NCI-H1417 treated with DMSO at 0.1 percent for 48 hours (cell line): ENCODE results near the gene AKR1B15.
"Not testable (repeated sequence)": the region's sequence is repeated elsewhere in the genome, so short reads cannot be mapped to it uniquely, and the experiment has no call there.

ENCODE experiments used
- DNase-seq: peaks from one replicate; lab custom pipeline; 2025; lab: John Stamatoyannopoulos, UW

The AKR1B15 gene

DNA sequence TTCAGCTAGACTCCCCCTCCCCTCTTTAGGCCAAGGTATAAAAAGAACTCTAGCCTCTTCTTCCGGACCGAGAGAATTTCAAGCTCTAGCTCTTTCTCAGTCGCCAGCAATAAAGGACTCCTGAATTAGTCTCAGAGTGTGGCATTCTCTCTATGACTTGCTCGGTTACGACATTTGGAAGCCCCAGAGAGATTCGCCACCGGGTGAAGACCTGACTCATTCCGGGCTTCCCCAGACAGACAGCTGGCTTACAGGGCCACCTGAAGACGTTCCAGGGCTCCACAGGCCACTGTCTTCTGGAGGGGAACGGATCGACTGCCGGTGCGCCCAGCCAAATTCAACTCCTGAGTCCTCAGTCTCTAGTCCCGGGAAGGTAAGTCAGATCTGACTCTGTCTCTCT, at the start of gene AKR1B15:
Gene AKR1B15, plus strand, starts transcription at position 234 of the 400 bp plus-strand sequence. CDS start 15,510 bp downstream, outside the sequence.
- no peak for DNase-seq

- DNase-seq, result no peak
Observed at GRCh38 chr7:134500406-134500805, 48.5 kb upstream of the AKR1B15 start.

DNA sequence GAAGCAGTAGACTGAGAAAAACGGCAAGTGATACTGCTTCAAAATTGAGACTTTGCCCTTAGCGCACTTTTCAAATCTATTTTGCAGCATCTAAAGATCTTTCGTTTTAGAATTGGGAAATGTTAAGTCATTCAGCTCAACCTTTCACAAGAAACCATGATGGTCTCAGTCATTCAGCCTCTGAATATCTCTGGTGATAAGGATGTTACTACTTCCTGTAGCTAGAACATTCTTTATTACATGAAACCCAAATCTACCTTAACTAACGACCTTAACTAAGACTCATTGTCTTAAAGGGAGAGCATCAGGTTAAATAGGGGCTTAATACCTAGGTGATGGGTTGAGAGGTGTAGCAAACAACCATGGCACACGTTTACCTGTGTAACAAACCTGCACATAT, 47.9 kb upstream of the AKR1B15 start:
- DNase-seq, result no peak

DNA sequence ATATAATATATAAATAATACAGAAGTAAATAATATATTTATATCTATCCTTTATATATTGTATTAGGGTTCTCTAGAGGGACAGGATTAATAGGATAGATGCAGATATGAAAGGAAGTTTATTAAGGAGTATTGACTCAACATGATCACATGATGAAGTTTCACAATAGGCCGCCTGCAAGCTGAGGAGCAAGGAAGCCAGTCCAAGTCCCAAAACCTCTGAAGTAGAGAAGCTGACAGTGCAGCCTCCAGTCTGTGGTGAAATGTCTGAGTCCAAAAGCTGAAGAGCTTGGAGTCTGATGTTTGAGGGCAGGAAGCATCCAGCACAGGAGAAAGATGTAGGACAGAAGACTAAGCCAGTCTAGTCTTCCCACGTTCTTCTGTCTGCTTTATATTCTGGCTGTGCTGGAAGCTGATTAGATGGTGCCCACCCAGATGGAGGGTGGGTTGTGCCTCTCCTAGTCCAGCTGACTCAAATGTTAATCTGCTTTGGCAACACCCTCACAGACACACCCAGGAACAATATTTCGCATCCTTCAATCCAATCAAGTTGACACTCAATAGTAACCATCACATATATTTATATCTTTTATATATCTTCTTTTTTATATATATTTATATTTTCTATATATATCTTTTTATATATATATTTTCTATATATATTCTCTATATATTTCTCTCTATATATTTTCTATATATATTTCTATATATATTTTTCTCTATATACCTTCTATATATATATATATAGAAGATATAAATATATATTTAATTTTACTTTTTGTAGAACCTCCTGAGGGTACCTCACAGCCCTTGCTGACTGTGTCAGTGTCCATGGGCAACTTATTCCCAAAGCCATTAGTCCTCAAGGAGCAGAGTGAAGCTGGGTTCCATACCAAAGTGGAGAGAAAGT, 46.2 kb upstream of the AKR1B15 start:
- DNase-seq, result no peak

GRCh38 chr7:134504660-134505164, 44.2 kb upstream of the AKR1B15 start:
- DNase-seq, result no peak

DNA sequence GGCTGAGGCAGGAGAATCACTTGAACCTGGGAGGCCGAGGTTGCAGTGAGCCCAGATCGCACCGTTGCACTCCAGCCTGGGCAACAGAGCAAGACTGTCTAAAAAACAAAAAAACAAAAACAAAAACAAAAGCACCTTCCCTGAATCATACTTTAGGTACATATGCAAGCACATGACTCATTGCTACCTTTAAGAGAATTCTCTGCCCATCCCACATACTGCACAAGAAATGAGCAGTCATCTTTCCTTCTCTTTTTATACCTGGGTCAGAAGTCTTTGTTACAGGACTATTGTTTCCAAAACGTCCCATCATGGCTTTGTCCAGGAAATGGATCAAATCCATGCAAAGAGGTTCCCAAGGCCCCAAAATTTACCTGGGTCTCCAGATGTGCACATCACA, 43.1 kb upstream of the AKR1B15 start:
- no peak for DNase-seq

DNA sequence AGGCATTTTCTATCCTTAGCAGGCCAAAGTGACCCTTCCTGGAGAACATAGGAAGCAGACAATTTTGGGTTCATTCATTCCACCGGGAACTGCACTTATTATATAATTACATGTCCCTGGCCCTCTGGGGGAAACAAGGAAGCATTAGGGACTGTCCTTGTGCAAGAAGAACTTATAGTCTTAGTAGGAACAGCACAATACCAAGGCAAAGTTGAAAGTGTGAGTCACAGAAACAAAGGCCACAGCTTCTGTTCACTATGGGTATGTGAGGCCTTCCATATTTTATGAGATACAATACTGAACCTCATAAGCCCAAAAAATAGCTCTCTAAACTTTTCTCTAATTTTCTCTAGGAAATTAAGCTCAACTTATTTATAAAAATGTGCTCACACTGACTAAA, 39.9 kb upstream of the AKR1B15 start:
- DNase-seq, result no peak

DNA sequence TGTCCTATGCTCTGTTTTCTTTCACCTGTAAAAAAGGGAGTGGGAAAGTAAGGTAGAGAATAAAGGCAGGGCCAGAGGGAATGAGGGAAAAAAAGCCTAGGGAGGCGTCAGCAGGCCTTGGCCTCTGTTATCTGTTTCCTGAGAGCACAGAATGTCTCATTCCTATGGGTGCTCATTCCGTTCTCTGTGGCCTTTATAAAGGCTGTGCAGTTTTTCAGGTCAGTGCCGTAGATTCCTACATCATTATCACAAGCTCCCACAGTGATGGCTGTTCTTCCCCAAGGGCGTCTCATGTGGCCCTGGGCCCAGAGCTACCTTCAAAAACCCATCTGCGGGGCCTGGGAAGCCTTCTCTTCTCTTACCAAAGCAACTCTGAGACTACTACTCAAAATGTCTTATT, 38.3 kb upstream of the AKR1B15 start:
- DNase-seq, result no peak

DNA sequence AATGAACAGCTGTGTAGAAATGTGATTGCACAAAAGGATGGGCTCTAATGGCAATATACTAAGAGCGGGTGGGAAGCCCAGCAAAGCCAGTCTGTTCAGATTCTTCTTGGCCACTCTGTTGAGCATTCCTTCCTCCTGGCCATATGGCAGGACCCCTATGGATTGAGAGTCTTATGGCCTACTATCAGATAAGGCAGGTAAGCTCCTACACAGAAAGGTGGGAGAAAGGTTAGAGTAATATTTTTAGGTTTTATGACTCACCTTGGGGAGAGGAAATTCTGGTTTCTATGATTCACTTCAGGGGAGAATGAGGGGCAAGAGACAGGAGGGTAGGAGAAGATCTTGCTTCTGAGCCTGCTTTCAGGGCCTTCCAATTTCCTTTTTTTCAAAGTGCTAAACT, 36.6 kb upstream of the AKR1B15 start:
- no peak for DNase-seq

GRCh38 chr7:134513169-134513752, 35.6 kb upstream of the AKR1B15 start:
- no peak for DNase-seq

- no peak for DNase-seq
Observed at GRCh38 chr7:134514106-134514505, 34.8 kb upstream of the AKR1B15 start.

DNA sequence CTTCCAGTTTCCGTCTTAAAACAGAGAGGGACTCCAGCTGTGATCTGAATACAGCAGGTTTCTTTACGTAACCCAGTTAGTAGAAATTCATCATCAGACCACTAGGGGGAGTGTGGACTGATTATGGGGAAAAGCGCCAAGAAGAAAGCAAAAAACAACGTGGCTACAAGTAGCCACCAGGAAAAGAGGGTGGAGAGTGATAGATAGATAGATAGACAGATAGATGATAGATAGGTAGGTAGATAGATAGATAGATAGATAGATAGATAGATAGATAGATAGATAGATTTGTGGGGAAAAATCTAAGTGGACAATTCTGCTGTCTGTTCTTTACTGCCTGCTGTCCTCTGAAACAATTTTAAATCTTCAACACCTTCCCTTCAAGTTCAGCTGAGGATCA, 34.2 kb upstream of the AKR1B15 start:
- peak; percentile 22 for DNase-seq

- no peak for DNase-seq
Observed at GRCh38 chr7:134515569-134516468, 33.1 kb upstream of the AKR1B15 start.

DNA sequence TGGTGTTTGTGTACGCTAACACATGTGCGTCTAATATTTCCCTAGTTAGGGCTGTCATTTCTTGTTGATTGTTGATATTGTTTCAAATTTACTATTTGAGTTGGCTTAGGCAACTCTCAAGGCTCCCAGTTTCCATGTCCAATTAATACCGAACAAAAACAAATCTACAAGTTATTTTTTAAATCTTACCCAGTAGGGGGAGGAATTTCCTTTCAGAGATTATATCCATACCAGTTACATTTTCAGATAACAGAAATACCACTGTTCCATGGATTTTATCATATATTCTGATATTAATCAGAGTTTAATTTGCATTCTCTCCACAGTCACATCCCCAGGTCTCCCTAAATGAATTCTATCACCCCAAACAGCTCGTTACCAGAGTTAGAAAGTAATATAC, 28.8 kb upstream of the AKR1B15 start:
- no peak for DNase-seq

DNA sequence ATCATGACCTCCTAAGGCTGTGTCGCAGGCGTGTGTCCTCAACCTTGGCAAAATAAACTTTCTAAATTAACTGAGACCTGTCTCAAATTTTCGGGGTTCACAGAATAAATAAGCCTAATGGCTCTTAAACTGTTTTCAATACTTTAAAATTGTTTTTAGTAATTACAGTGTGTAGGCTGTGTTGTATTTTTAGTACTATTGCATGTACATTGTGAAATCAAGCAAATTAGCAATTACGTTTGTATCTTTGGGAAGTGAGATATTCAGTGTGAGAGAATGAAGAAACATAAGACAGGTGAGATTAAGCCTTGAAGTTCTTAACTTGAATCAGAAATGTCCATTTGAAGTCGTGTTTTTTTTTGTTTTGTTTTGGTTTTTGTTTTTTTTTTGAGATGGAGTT, 26.3 kb upstream of the AKR1B15 start:
- DNase-seq, result no peak

DNA sequence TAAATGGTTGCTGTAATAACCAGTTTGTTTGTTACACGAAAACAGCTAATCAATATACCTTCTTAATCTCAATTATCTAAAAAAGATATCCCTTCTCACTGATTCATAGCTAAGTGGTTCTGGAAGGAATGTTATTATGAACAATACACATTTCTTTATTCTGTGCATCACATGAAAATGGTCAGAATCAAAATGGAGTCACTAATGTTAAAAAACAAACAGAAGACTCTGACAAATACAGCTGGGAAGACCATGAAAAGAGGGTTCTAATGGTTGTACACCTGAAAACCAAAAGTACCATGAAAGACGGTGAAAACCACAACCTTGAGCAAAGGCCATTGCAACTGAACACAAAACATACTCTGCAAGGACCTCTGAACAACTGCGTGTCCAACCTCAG, 23.5 kb upstream of the AKR1B15 start:
- DNase-seq, result not testable (repeated sequence)

DNA sequence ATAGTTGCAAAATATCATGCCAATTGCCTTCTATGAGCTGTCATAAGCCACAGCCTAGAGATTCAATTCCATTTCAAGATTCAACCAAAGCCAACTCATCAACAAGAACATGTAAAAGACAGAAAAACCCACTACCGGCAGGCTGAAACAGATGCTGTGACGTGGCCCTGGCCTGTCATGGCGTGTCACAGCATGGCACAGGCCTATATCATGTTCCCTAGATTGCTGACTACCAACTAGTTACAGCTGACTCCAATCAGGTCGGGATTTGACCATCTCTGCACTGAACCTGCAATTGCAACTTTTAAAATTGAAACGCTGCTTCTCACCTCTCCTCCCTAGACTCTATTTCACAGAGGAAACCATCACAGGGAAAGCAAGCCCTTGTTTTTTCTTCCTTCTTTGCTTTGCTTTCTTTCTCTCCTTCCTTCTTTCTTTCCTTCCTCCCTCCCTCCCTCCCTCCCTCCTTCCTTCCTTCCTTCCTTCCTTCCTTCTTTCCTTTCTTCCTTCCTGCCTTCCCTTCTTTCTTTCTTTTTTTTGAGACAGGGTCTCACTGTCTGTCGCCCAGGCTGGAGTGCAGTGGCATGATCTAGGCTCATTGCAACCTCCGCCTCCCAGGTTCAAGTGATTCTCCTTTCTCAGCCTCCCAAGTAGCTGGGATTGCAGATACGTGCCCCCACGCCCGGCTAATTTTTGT, 22.2 kb upstream of the AKR1B15 start:
- not testable (repeated sequence) for DNase-seq

DNA sequence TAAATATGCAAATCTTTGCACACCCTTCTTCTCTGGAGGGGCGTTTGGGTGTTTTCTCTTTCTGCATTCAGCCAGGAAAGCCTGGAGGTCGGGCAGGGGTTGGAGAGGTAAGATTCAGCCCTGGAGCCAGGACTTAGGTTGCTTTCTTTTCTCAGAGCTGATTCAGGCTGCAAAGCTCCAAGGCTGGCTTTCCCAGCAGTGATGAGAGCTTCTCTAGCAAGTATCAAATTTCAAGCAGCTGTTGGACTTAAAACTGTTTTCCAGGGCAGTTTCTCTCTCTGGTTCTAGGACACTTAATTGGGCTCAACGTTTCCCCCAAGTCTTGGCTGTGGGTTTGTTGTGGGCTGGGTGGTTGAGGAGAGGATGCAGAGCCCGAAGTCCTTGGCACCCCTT, 20.9 kb upstream of the AKR1B15 start:
- no peak for DNase-seq

DNA sequence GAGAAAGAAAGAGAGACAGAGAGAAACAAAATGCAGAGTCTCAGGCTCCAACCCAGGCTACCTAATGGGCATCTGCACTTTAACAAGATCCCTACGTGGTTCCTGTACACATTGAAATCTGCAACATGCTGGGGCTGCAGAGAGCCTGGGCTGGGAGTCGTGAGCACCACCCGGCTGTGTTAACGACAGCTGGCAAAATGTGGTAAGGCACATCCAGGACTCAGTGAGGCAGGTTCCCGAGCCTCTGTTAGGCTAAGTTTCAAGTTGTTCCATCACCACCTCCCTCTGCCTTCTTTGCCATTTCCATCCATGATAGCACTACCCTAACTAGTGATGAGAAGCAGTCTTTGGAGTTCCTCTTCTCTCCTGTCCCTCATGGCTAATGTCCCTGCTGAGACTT, 20.2 kb upstream of the AKR1B15 start:
- no peak for DNase-seq

GRCh38 chr7:134530460-134530859, 18.4 kb upstream of the AKR1B15 start:
- no peak for DNase-seq

DNA sequence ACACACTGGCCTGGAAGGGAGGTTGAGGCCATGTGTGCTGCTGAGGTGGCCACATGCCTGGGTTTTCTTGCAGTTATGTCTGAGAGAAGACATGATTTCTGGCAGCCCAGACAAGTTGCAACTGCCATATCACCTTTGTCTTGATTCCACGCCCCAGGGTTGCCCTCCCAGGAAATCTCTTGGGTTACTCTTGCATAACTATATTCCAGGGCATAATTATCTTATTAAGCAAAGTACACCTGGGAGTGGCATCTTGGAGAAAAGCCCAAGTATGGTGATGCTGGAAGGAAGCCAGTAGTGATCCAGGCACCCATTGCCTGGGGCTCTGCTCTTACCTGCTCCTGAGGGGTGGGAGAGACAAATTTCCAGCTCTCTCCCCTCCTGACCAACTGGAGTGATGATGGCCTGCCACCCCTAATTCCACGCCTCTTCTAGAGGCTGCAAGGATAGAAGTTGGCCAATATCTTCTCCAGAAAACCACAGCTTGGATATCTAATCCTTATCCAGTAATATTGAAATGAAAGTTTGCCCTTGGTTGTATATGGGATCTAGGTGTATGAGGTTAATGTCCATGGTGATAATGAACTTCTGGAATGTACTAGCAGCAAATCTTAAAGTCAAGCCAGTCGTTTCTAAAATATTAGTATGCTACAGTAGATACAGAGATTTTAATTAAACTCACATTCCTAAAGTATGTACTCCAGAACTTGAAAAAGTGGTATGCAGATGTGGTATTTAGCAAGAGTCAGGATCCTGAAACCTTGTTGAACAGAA, 16.5 kb upstream of the AKR1B15 start:
- no peak for DNase-seq
